ENCODE measurements around the gene ADIPOR2. TPM values are rescaled to one million over a fixed set of nuclear protein-coding genes. Genes with fewer than 3 reads are reported as not detected.

Gene ADIPOR2
- total RNA-seq, 4 donors from 2014 or later, result 28.2 to 37.4 (median 34.1) TPM

- intact Hi-C loops (cut with DNase I), result no loop called here
- no peak overlapping the region for H3K4me3 ChIP-seq
- WGBS, result 74% methylated on average over 4 of the region's 4 CpGs
- H3K4me1 ChIP-seq, result peaks cover 16 to 34% (median 22%) of the 10 kb centered on the region in 4 donors
- TF ChIP-seq EP300 (IDR thresholded peaks at IDR 0.05), result no peak
- no peak for TF ChIP-seq CTCF (IDR thresholded peaks at IDR 0.05)
- no peak for TF ChIP-seq POLR2A (IDR thresholded peaks at IDR 0.05; ENCODE audit: low read depth)
- no peak for TF ChIP-seq POLR2AphosphoS5 (IDR thresholded peaks at IDR 0.05)
- no peak overlapping the region for H3K27ac ChIP-seq (replicated peaks in 1 of 4)
- H3K27me3 ChIP-seq, result no peaks in the 10 kb centered on the region
- peaks cover 0 to 19% (median 9%) of the 10 kb centered on the region in 4 donors for H3K36me3 ChIP-seq
- DNase-seq (ENCODE audit: extremely low spot score), result no peak
- H3K9me3 ChIP-seq, result no peaks in the 10 kb centered on the region
Observed at GRCh38 chr12:1773937-1774655, 83.2 kb downstream of the ADIPOR2 start.

- Histone ChIP-seq H3K4me1 (peaks cover 32 to 54% (median 44%) of the 10 kb centered on the region in 4 donors), H3K9me3 (no peaks in the 10 kb centered on the region), H3K36me3 (peaks cover 0 to 23% (median 12%) of the 10 kb centered on the region in 4 donors), H3K27ac (replicated peaks in 1 of 4) (no peak overlapping the region), H3K27me3 (no peaks in the 10 kb centered on the region), H3K4me3 (no peak overlapping the region)
- intact Hi-C loops (cut with DNase I), result no loop called here
- WGBS, result 84% methylated on average over 4 of the region's 4 CpGs
- TF ChIP-seq EP300 (IDR thresholded peaks at IDR 0.05) (no peak), CTCF (IDR thresholded peaks at IDR 0.05) (no peak), POLR2AphosphoS5 (IDR thresholded peaks at IDR 0.05) (no peak), POLR2A (IDR thresholded peaks at IDR 0.05; ENCODE audit: low read depth) (no peak)
- no peak for DNase-seq (ENCODE audit: extremely low spot score)
Observed at GRCh38 chr12:1776170-1776921, 85.5 kb downstream of the ADIPOR2 start.

GRCh38 chr12:1777798-1778197 is 86.9 kb downstream of the ADIPOR2 start:
- DNase-seq (ENCODE audit: extremely low spot score), result no peak
- Histone ChIP-seq H3K27ac (replicated peaks in 1 of 4) (no peak overlapping the region), H3K4me3 (no peak overlapping the region), H3K4me1 (peaks cover 40 to 65% (median 54%) of the 10 kb centered on the region in 4 donors), H3K9me3 (no peaks in the 10 kb centered on the region), H3K27me3 (no peaks in the 10 kb centered on the region), H3K36me3 (peaks cover 0 to 29% (median 11%) of the 10 kb centered on the region in 4 donors)
- WGBS, result 87% methylated on average over 5 of the region's 5 CpGs
- intact Hi-C loops (cut with DNase I), result no loop called here
- TF ChIP-seq POLR2AphosphoS5 (IDR thresholded peaks at IDR 0.05) (no peak), POLR2A (IDR thresholded peaks at IDR 0.05; ENCODE audit: low read depth) (no peak), EP300 (IDR thresholded peaks at IDR 0.05) (no peak), CTCF (IDR thresholded peaks at IDR 0.05) (no peak)

- Histone ChIP-seq H3K4me1 (peaks cover 40 to 63% (median 53%) of the 10 kb centered on the region in 4 donors), H3K27me3 (no peaks in the 10 kb centered on the region), H3K36me3 (peaks cover 3 to 40% (median 10%) of the 10 kb centered on the region in 4 donors), H3K4me3 (no peak overlapping the region), H3K27ac (replicated peaks in 1 of 4) (peak overlapping the region in 2 of 4 donors; percentile 8 to 22), H3K9me3 (no peaks in the 10 kb centered on the region)
- no peak for DNase-seq (ENCODE audit: extremely low spot score)
- TF ChIP-seq POLR2AphosphoS5 (IDR thresholded peaks at IDR 0.05) (no peak), CTCF (IDR thresholded peaks at IDR 0.05) (no peak), POLR2A (IDR thresholded peaks at IDR 0.05; ENCODE audit: low read depth) (no peak), EP300 (IDR thresholded peaks at IDR 0.05) (no peak)
- 68% methylated on average over 4 of the region's 4 CpGs for WGBS
- intact Hi-C loops (cut with DNase I), result no loop called here
Observed at GRCh38 chr12:1778911-1779310, 88.0 kb downstream of the ADIPOR2 start.

All from esophagus muscularis mucosa (tissue), 4 donors.